Sigmoid colon (tissue), 7 donors: ENCODE measurements around the gene FTO. TPM values are rescaled to one million over a fixed set of nuclear protein-coding genes. Genes with fewer than 3 reads are reported as not detected.

Source experiments
- DNase-seq: peaks from one replicate; pipeline ENCODE4 v3.0.0-alpha.2; 2019
- H3K27ac ChIP-seq, 4 donors: fragments of 200-600 bp; sonication (generic); one replicate each; pipeline ENCODE4 v1.5.1; 2016 to 2019; ENCODE audit warnings: mild to moderate bottlenecking in 1 of 4
- H3K27me3 ChIP-seq, 3 donors: fragments of 200-600 bp; sonication (generic); one replicate each; pipeline ENCODE4 v1.5.1; 2019; ENCODE audit warnings: mild to moderate bottlenecking in 1 of 3
- H3K36me3 ChIP-seq, 4 donors: fragments of 200-600 bp; sonication (generic); one replicate each; pipeline ENCODE4 v1.5.1; 2016 to 2019
- H3K4me1 ChIP-seq, 4 donors: fragments of 200-600 bp; sonication (generic); one replicate each; pipeline ENCODE4 v1.5.1; 2017 to 2019
- H3K4me3 ChIP-seq, 4 donors: fragments of 200-600 bp; sonication (generic); one replicate each; pipeline ENCODE4 v1.5.1; 2017 to 2019; ENCODE audit warnings: mild to moderate bottlenecking in 2 of 4, moderate library complexity in 1 of 4
- H3K9me3 ChIP-seq, 4 donors: fragments of 200-600 bp in 3 of 4; sonication (generic) in 3 of 4; one replicate each; pipeline versions ENCODE4 v1.5.1 to v1.6.1; 2013 to 2019
- EP300 ChIP-seq, 4 donors: sonication (generic); formaldehyde crosslinking; IDR thresholded peaks; one replicate each; pipeline ENCODE4 v1.6.1; 2017; ENCODE audit warnings: antibody characterized with exemption in 4 of 4
- POLR2A ChIP-seq, 2 donors: fragments of 450-650 bp; IDR thresholded peaks; one replicate each; pipeline ENCODE4 v1.6.1; 2016; ENCODE audit warnings: antibody characterized with exemption in 2 of 2, mild to moderate bottlenecking in 2 of 2, moderate library complexity in 2 of 2
- POLR2AphosphoS5 ChIP-seq, 4 donors: sonication (generic); formaldehyde crosslinking; IDR thresholded peaks; one replicate each; pipeline ENCODE4 v1.6.1; 2017; ENCODE audit warnings: antibody characterized with exemption in 4 of 4
- WGBS, 2 donors: extraction: QIAGEN DNeasy Blood & Tissue Kit; methylation state at CpG; one replicate each; pipeline ENCODE4 v1.1.7; 2013; 5-methylcytosine and 5-hydroxymethylcytosine counted together
- intact Hi-C: fragments of 100-400 bp; cut with DNase I; formaldehyde crosslinking; loops from one replicate; pipeline ENCODE4 v1.15.1; 2023
- polyA plus RNA-seq, 3 donors: library from polyadenylated mRNA; stranded (reverse); fragments of 200-250 nt; gene quantifications; one replicate each; pipeline ENCODE4 v1.2.3, GENCODE V29; 2013
- total RNA-seq, 4 donors: library from RNA; depleted of rRNA; stranded (reverse); fragments of >200 nt; gene quantifications; one replicate each; pipeline ENCODE4 v1.1.0, GENCODE V29; 2016
- TF ChIP-seq, protein P1 (sequence below), 4 experiments: fragments of 450-650 bp in 3 of 4; fragments of 200-600 bp in 1 of 4; IDR thresholded peaks; one replicate each; pipeline ENCODE4 v1.5.1; 2016 to 2019; ENCODE audit warnings: antibody characterized with exemption in 4 of 4, mild to moderate bottlenecking in 3 of 4, moderate library complexity in 2 of 4
- donor health status: healthy with polysubstance abuse.
- donor health status: Bipolar disorder and iron deficiency.
- donor health status: healthy.

FTO gene
- total and polyA plus RNA-seq, 7 donors = 9.9 to 97.2 (median 77.8) TPM

DNA sequence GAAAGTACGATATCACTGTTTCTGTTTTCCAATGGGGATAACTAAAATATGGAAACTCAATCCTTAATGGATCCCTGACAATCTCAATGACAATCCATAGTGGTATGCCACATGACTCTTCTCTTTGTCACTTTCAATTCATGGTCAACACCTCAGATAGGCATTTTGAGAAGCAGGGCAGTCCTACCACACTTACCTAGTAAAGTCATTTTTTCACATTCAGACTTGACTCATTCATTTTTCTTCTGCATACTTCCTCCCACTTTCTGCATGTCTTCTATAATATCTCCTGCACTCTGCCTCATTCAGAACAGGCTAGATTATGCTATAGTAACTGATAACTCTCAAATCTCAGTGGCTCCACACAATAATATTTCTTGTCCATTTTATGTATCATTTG, 117.5 kb downstream of the FTO start:
- DNase-seq = no peak
- no peaks in the 10 kb centered on the region for H3K9me3 ChIP-seq
- no peak overlapping the region for H3K4me3 ChIP-seq
- H3K27me3 ChIP-seq = no peaks in the 10 kb centered on the region
- intact Hi-C loops = no loop called here
- peaks cover 0 to 31% (median 18%) of the 10 kb centered on the region in 4 donors for H3K4me1 ChIP-seq
- H3K36me3 ChIP-seq = peaks cover 0 to 8% (median 4%) of the 10 kb centered on the region in 4 donors
- H3K27ac ChIP-seq = no peak overlapping the region
- WGBS, 2 donors = 94% methylated on average over 1 of the region's 1 CpG
- no peak for TF ChIP-seq POLR2A (IDR thresholded peaks at IDR 0.05)
- no peak for TF ChIP-seq EP300 (IDR thresholded peaks at IDR 0.05)
- no peak for TF ChIP-seq POLR2AphosphoS5 (IDR thresholded peaks at IDR 0.05)

DNA sequence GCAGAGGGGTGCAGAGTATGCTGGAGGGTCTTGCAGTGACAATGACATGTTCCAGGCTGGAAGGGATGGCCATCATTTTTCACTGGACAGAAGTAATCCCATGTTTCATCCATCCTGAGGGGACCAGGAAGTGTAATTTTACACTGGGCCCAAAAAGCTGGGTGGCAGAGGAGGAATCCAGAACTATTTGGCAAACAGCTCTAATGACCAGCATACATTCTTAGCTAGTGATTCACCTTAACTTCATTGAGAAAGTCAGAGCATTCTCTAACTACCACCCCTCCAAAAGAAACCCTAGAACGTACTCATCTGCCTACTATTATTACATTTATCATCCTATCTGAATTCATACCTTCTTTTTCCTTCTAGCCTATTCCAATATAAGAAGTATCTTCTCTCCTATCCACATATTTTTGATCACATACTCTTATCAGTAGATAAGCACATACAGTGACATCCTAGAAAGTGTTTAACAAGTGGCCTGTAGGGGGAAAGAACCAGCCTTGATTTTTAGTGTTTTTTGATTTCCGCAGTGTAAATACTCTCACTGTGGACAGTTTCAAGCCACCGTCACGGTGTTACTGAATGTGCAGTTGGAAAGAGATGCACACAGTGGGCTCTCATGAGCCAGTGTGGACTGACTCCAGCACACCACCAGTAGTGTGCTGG, 118.1 kb downstream of the FTO start:
- H3K36me3 ChIP-seq = peaks cover 0 to 14% (median 5%) of the 10 kb centered on the region in 4 donors
- H3K4me1 ChIP-seq = peaks cover 0 to 25% (median 12%) of the 10 kb centered on the region in 4 donors
- TF ChIP-seq POLR2A (IDR thresholded peaks at IDR 0.05) (no peak), POLR2AphosphoS5 (IDR thresholded peaks at IDR 0.05) (no peak), EP300 (IDR thresholded peaks at IDR 0.05) (no peak)
- TF ChIP-seq, protein P1, sequence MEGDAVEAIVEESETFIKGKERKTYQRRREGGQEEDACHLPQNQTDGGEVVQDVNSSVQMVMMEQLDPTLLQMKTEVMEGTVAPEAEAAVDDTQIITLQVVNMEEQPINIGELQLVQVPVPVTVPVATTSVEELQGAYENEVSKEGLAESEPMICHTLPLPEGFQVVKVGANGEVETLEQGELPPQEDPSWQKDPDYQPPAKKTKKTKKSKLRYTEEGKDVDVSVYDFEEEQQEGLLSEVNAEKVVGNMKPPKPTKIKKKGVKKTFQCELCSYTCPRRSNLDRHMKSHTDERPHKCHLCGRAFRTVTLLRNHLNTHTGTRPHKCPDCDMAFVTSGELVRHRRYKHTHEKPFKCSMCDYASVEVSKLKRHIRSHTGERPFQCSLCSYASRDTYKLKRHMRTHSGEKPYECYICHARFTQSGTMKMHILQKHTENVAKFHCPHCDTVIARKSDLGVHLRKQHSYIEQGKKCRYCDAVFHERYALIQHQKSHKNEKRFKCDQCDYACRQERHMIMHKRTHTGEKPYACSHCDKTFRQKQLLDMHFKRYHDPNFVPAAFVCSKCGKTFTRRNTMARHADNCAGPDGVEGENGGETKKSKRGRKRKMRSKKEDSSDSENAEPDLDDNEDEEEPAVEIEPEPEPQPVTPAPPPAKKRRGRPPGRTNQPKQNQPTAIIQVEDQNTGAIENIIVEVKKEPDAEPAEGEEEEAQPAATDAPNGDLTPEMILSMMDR (IDR thresholded peaks at IDR 0.05) = no peak
- WGBS, 2 donors = 87 to 95% methylated on average over 4 of the region's 4 CpGs
- H3K4me3 ChIP-seq = no peak overlapping the region
- H3K27me3 ChIP-seq = no peaks in the 10 kb centered on the region
- no peaks in the 10 kb centered on the region for H3K9me3 ChIP-seq
- no peak for DNase-seq
- intact Hi-C loops = no loop called here
- H3K27ac ChIP-seq = no peak overlapping the region

DNA sequence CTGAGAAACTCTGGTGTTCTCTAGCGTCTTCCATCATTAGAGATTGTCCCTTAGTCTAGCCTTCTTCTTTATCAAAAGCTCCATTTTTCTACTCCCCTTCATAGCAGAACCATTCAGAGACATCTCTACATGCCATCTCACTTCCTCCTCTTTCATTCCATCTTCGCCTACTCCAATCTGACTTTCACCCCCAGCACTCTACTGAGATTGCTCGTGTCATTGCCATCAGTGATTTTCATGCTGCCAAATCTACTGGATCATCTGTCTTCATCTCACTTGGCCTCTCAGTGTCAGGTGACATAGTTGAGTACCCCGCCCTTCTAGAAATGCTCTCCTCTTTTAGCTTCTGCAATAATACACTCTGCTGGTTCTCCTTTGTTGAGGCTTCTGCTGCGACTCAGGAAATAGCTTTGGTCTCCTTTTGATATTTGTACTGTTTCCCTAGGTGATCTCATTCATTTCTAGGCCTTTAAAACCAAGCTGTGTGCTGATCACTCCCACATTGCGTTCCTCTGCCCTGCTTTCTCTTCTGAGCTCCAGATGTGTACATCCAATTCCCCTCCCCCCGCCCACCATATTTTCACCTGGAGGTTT, 119.1 kb downstream of the FTO start:
- H3K36me3 ChIP-seq = peaks cover 0 to 16% (median 5%) of the 10 kb centered on the region in 4 donors
- intact Hi-C loops = no loop called here
- H3K27me3 ChIP-seq = no peaks in the 10 kb centered on the region
- no peaks in the 10 kb centered on the region for H3K9me3 ChIP-seq
- H3K4me1 ChIP-seq = peaks cover 0 to 17% (median 4%) of the 10 kb centered on the region in 4 donors
- H3K4me3 ChIP-seq = no peak overlapping the region
- 79 to 91% methylated on average over 7 of the region's 7 CpGs for WGBS, 2 donors
- TF ChIP-seq, protein P1 (IDR thresholded peaks at IDR 0.05) = no peak
- TF ChIP-seq POLR2A (IDR thresholded peaks at IDR 0.05) (no peak), POLR2AphosphoS5 (IDR thresholded peaks at IDR 0.05) (no peak), EP300 (IDR thresholded peaks at IDR 0.05) (no peak)
- DNase-seq = no peak
- no peak overlapping the region for H3K27ac ChIP-seq

DNA sequence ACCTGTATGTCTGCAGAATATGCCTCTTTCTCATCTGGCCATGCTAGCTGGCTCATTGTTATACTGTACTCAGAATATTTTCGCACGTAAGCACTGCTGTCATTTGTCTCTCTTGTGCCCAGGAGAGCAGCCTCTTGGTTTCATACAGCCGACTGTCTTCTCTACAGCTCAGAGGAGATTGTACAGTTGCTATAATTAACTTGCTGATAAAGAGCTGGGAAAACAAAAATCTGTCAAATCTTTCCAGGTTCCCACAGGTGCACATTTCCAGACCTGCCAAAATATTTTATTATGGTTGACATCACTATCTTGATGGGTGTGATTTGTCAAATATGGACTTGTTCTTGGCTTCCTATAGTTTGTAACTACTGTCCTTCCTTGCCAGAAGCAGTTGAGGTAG, 122.7 kb downstream of the FTO start:
- H3K27ac ChIP-seq = no peak overlapping the region
- DNase-seq = no peak
- no peaks in the 10 kb centered on the region for H3K9me3 ChIP-seq
- peaks cover 0 to 16% (median 5%) of the 10 kb centered on the region in 4 donors for H3K36me3 ChIP-seq
- no peak overlapping the region for H3K4me3 ChIP-seq
- TF ChIP-seq, protein P1 (IDR thresholded peaks at IDR 0.05) = no peak
- TF ChIP-seq EP300 (IDR thresholded peaks at IDR 0.05) = no peak
- no peak for TF ChIP-seq POLR2A (IDR thresholded peaks at IDR 0.05)
- TF ChIP-seq POLR2AphosphoS5 (IDR thresholded peaks at IDR 0.05) = no peak
- 46 to 77% methylated on average over 3 of the region's 3 CpGs for WGBS, 2 donors
- no peaks in the 10 kb centered on the region for H3K27me3 ChIP-seq
- peaks cover 0 to 16% (median 3%) of the 10 kb centered on the region in 4 donors for H3K4me1 ChIP-seq
- intact Hi-C loops = no loop called here

DNA sequence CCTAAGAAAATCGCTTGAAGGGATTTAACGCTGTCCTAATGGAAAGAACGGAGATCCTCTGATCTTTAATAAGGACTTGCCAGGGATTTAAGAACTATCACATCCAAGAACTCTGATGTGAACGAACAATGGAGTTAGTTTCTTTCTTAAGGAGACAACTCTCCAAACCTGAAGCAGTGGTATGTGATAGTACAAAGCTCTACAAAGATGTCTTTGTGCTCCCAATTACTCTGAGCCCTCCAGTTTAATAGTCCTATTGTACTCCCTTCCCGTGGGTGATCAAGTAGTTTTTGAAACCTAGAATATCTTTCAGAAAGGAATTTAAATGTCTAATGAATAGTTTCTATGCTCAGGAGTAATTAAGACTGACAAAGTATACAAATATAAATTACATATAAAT, 123.8 kb downstream of the FTO start:
- Histone ChIP-seq H3K4me1 (peaks cover 0 to 5% (median 0%) of the 10 kb centered on the region in 4 donors), H3K27ac (no peak overlapping the region), H3K4me3 (no peak overlapping the region), H3K9me3 (no peaks in the 10 kb centered on the region), H3K36me3 (peaks cover 0 to 16% (median 5%) of the 10 kb centered on the region in 4 donors), H3K27me3 (no peaks in the 10 kb centered on the region)
- DNase-seq = no peak
- 88 to 89% methylated on average over 5 of the region's 5 CpGs for WGBS, 2 donors
- TF ChIP-seq POLR2A (IDR thresholded peaks at IDR 0.05) (no peak), POLR2AphosphoS5 (IDR thresholded peaks at IDR 0.05) (no peak), EP300 (IDR thresholded peaks at IDR 0.05) (no peak)
- TF ChIP-seq, protein P1 (IDR thresholded peaks at IDR 0.05) = no peak
- intact Hi-C loops = no loop called here
